GM12873 (cell line): ENCODE results near the gene BORCS5.

ENCODE experiments used
- TF ChIP-seq, protein P1 (sequence below): IDR thresholded peaks from 2 replicates; pipeline ENCODE4 v1.5.1; 2012; ENCODE audit warnings: low read depth, mild to moderate bottlenecking, moderate library complexity, low read length, control low read depth; ENCODE audit not compliant: insufficient read depth; ENCODE audit errors: missing control alignments

BORCS5 gene

GRCh38 chr12:12503384-12504078 is 146.7 kb downstream of the BORCS5 start:
- TF ChIP-seq, protein P1, sequence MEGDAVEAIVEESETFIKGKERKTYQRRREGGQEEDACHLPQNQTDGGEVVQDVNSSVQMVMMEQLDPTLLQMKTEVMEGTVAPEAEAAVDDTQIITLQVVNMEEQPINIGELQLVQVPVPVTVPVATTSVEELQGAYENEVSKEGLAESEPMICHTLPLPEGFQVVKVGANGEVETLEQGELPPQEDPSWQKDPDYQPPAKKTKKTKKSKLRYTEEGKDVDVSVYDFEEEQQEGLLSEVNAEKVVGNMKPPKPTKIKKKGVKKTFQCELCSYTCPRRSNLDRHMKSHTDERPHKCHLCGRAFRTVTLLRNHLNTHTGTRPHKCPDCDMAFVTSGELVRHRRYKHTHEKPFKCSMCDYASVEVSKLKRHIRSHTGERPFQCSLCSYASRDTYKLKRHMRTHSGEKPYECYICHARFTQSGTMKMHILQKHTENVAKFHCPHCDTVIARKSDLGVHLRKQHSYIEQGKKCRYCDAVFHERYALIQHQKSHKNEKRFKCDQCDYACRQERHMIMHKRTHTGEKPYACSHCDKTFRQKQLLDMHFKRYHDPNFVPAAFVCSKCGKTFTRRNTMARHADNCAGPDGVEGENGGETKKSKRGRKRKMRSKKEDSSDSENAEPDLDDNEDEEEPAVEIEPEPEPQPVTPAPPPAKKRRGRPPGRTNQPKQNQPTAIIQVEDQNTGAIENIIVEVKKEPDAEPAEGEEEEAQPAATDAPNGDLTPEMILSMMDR = no peak

- TF ChIP-seq, protein P1 = no peak
Observed at GRCh38 chr12:12505544-12506495, 148.9 kb downstream of the BORCS5 start.

- TF ChIP-seq, protein P1 = no peak
Observed at GRCh38 chr12:12506496-12506890, 149.6 kb downstream of the BORCS5 start.

DNA sequence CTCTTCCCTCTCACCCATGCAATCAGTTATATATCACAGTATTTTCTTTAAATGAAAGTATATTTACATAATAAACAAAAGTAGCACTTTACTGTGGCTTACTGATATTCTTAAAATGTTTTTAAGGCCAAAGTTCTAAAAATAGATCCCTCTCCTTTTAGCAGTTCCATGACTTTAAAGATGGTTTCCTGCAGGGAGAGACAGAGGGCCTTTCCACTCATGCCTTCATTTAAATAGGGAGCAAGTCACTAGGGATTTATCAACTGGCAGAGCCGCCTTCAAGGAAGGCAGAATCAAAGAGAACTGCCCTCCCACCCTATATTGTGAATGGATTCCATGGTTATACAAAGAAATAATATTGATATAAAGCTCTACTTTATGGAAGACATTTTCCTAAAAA is 150.2 kb downstream of the BORCS5 start:
- TF ChIP-seq, protein P1 = no peak

DNA sequence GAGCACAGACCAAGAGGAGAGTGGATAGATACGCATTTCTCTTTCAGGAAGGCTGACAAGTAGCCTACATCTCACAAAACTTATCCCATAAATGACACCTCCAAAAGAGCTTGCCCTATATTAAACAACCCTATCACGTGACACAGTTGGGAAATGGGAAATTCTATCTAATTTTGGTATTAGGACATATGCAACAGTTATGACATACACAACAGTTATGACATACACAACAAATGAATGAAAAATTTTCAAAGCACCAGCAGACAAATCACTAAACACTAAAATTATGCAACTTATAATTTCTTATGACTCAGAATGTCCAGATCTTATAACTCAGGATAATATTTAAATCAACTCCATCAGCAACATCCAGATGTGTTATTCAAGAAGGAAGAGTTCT is 151.7 kb downstream of the BORCS5 start:
- TF ChIP-seq, protein P1 = no peak

GRCh38 chr12:12510141-12510540 is 153.3 kb downstream of the BORCS5 start:
- TF ChIP-seq, protein P1 = no peak

DNA sequence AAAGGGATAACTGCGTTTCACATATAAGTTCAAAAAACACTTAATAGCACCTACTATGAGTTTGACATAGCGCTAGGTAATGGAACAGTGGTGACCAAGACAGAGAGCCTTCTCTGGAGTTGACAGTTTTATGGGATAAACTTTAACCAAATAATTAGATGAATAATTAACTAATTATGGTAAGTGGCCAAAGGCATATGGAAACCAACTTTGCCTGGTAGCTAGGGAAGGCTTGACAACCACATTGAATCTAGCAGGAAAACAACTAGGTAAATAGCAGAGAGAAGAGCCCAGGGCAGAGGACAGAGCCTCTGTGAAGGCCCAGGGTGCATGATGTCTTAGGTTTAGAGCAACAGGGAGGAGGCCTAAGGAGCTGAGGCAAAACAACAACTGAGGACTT is 153.7 kb downstream of the BORCS5 start:
- TF ChIP-seq, protein P1 = no peak
